AG09309 (cell line): ENCODE results near the gene GOT1.

Experiments
- DNase-seq: peaks from one replicate; pipeline ENCODE4 v3.0.0-alpha.2; 2010; ENCODE audit warnings: low read depth
- H3K4me3 ChIP-seq: 2 replicates; pipeline ENCODE4 v1.5.1; 2011; ENCODE audit warnings: mild to moderate bottlenecking, low read depth, low read length, moderate library complexity; ENCODE audit not compliant: control insufficient read depth
- TF ChIP-seq, protein P1 (sequence below): IDR thresholded peaks from 2 replicates; pipeline ENCODE4 v1.5.1; 2011; ENCODE audit warnings: mild to moderate bottlenecking, low read depth, low read length, inconsistent platforms; ENCODE audit not compliant: insufficient read depth, control insufficient read depth; ENCODE audit errors: missing control alignments

GOT1 gene

GRCh38 chr10:99387541-99387940 is 42.9 kb downstream of the GOT1 start:
- no peak overlapping the region for H3K4me3 ChIP-seq
- TF ChIP-seq, protein P1, sequence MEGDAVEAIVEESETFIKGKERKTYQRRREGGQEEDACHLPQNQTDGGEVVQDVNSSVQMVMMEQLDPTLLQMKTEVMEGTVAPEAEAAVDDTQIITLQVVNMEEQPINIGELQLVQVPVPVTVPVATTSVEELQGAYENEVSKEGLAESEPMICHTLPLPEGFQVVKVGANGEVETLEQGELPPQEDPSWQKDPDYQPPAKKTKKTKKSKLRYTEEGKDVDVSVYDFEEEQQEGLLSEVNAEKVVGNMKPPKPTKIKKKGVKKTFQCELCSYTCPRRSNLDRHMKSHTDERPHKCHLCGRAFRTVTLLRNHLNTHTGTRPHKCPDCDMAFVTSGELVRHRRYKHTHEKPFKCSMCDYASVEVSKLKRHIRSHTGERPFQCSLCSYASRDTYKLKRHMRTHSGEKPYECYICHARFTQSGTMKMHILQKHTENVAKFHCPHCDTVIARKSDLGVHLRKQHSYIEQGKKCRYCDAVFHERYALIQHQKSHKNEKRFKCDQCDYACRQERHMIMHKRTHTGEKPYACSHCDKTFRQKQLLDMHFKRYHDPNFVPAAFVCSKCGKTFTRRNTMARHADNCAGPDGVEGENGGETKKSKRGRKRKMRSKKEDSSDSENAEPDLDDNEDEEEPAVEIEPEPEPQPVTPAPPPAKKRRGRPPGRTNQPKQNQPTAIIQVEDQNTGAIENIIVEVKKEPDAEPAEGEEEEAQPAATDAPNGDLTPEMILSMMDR: no peak
- DNase-seq: no peak

- no peak overlapping the region for H3K4me3 ChIP-seq
- DNase-seq: no peak
- TF ChIP-seq, protein P1: no peak
These were observed 43.4 kb downstream of the GOT1 start for GRCh38 chr10:99387071-99387470.

DNA sequence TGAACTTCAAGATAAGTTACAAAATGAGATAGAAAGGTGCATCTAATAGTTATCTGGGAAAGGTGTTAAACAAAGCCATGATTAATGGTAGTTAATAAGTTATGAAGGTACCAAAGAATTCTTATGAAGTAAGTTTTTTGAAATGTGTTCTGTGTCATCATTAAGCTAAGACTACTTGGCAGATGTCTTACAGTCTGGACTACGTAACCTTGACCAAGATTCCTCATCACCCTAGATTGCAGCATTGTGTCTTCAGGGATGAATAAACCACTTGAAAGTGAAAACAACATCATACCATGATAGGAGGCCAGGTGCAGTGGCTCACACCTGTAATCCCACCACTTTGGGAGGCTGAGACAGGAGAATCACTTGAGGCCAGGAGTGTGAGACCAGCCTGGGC is 48.2 kb downstream of the GOT1 start:
- no peak for DNase-seq
- H3K4me3 ChIP-seq: no peak overlapping the region
- TF ChIP-seq, protein P1: no peak

- DNase-seq: no peak
- no peak overlapping the region for H3K4me3 ChIP-seq
- TF ChIP-seq, protein P1: no peak
These were observed 55.0 kb downstream of the GOT1 start for GRCh38 chr10:99375426-99375825.

GRCh38 chr10:99374972-99375371 is 55.5 kb downstream of the GOT1 start:
- H3K4me3 ChIP-seq: no peak overlapping the region
- DNase-seq: no peak
- TF ChIP-seq, protein P1: no peak

DNA sequence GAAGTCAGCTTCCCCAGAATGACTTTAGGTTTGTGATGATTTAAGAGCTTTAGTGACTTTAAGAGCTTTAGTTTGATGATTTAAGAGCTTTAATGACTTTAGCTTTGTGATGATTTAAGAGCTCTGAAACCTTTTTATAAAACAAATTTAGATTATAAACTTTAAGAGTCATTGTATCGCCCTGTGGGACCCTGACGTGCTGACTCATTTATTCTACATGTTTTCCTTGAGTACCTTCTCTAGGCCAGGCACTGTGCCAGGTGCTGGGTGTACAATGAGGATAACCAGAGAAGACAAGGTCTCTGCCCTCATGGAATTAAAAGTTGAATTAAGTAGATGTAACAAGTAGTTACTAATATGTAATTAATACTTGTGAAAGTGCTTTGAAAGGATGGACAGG is 55.9 kb downstream of the GOT1 start:
- no peak for DNase-seq
- TF ChIP-seq, protein P1: no peak

More for the DNA sequence above, 55.9 kb downstream of the GOT1 start:
- H3K4me3 ChIP-seq: no peak overlapping the region
